ENCODE results near the gene SLC25A20. TPM values are rescaled to one million over a fixed set of nuclear protein-coding genes. Genes with fewer than 3 reads are reported as not detected.

SLC25A20 gene
- total RNA-seq, 4 donors from 2014 or later, result 67.8 to 110 (median 83.4) TPM

GRCh38 chr3:48938156-48938555, 39.5 kb upstream of the SLC25A20 start:
- in situ Hi-C loops (cut with MboI; ENCODE audit: low sequenced_read_pairs in 4 of 4) (no loop called here), intact Hi-C loops (cut with DNase I; ENCODE audit: low total_unique reads) (no loop called here)
- Histone ChIP-seq H3K9me3 (no peaks in the 10 kb centered on the region), H3K27me3 (no peaks in the 10 kb centered on the region), H3K4me1 (peaks cover 30 to 40% of the 10 kb centered on the region in 2 donors), H3K27ac (peak overlapping the region in 2 of 4 donors; percentile 4 to 6), H3K36me3 (peaks cover 0 to 4% of the 10 kb centered on the region in 2 donors), H3K4me3 (no peak overlapping the region)
- no peak for ATAC-seq
- no peak for DNase-seq
- TF ChIP-seq POLR2A (IDR thresholded peaks at IDR 0.05) (no peak), CTCF (IDR thresholded peaks at IDR 0.05 in 4 of 5, conservative IDR thresholded peaks at IDR 0.05 in 1 of 5) (no peak)

GRCh38 chr3:48935530-48935929, 36.8 kb upstream of the SLC25A20 start:
- DNase-seq (no peak), ATAC-seq (no peak)
- no peaks in the 10 kb centered on the region for H3K9me3 ChIP-seq
- H3K4me3 ChIP-seq, result peak overlapping the region in 2 of 4 donors; percentile 15 to 16
- in situ Hi-C loops (cut with MboI; ENCODE audit: low sequenced_read_pairs in 4 of 4) (no loop called here), intact Hi-C loops (cut with DNase I; ENCODE audit: low total_unique reads) (no loop called here)
- TF ChIP-seq CTCF (IDR thresholded peaks at IDR 0.05 in 4 of 5, conservative IDR thresholded peaks at IDR 0.05 in 1 of 5) (no peak), POLR2A (IDR thresholded peaks at IDR 0.05) (no peak)
- peak overlapping the region; percentile 72 to 81 (median 77) for H3K27ac ChIP-seq
- no peaks in the 10 kb centered on the region for H3K27me3 ChIP-seq
- peaks cover 50 to 63% of the 10 kb centered on the region in 2 donors for H3K4me1 ChIP-seq
- H3K36me3 ChIP-seq, result no peaks in the 10 kb centered on the region

- peak; percentile 87 to 93 for ATAC-seq
- Histone ChIP-seq H3K4me3 (peak overlapping the region in 2 of 4 donors; percentile 15 to 16), H3K4me1 (peaks cover 59 to 73% of the 10 kb centered on the region in 2 donors), H3K27me3 (no peaks in the 10 kb centered on the region), H3K9me3 (no peaks in the 10 kb centered on the region), H3K27ac (peak overlapping the region; percentile 72 to 81 (median 77)), H3K36me3 (peaks cover 0 to 3% of the 10 kb centered on the region in 2 donors)
- TF ChIP-seq POLR2A (IDR thresholded peaks at IDR 0.05) (no peak), CTCF (IDR thresholded peaks at IDR 0.05 in 4 of 5, conservative IDR thresholded peaks at IDR 0.05 in 1 of 5) (no peak)
- intact Hi-C loops (cut with DNase I; ENCODE audit: low total_unique reads) (no loop called here), in situ Hi-C loops (cut with MboI; ENCODE audit: low sequenced_read_pairs in 4 of 4) (no loop called here)
- no peak for DNase-seq
Measured at GRCh38 chr3:48934333-48934991, 35.8 kb upstream of the SLC25A20 start.

GRCh38 chr3:48931944-48932580, 33.4 kb upstream of the SLC25A20 start:
- intact Hi-C loops (cut with DNase I; ENCODE audit: low total_unique reads), result no loop called here
- Histone ChIP-seq H3K27ac (peak overlapping the region; percentile 54 to 81 (median 76)), H3K4me3 (no peak overlapping the region), H3K9me3 (no peaks in the 10 kb centered on the region), H3K27me3 (no peaks in the 10 kb centered on the region), H3K36me3 (peaks cover 0 to 20% of the 10 kb centered on the region in 2 donors), H3K4me1 (peaks cover 77 to 84% of the 10 kb centered on the region in 2 donors)
- no peak for TF ChIP-seq CTCF (IDR thresholded peaks at IDR 0.05 in 4 of 5, conservative IDR thresholded peaks at IDR 0.05 in 1 of 5)
- ATAC-seq, result no peak
- DNase-seq, result no peak
- in situ Hi-C loops (cut with MboI; ENCODE audit: low sequenced_read_pairs in 4 of 4), result no loop called here

Data from gastrocnemius medialis (tissue), 4 donors.